HepG2 (cell line): ENCODE measurements around the gene SKIC2. TPM values are rescaled to one million over a fixed set of nuclear protein-coding genes. Genes with fewer than 3 reads are reported as not detected.

Experiments
- CCDC6 ChIP-seq: sonication (generic); formaldehyde crosslinking; IDR thresholded peaks from 2 replicates; pipeline ENCODE4 v1.8.1; 2022; ENCODE audit warnings: mild to moderate bottlenecking, missing genetic modification reagents, moderate library complexity
- FOXK2 ChIP-seq: fragments of 450-650 bp; IDR thresholded peaks from 2 replicates; pipeline ENCODE4 v1.6.1; 2016
- HNRNPK ChIP-seq: fragments of 200-400 bp; formaldehyde crosslinking; IDR thresholded peaks from 2 replicates; pipeline ENCODE4 v1.6.1; 2018; ENCODE audit warnings: low read length, low read depth, moderate library complexity, mild to moderate bottlenecking; ENCODE audit not compliant: poor library complexity, severe bottlenecking
- HNRNPLL ChIP-seq: fragments of 200-400 bp; formaldehyde crosslinking; IDR thresholded peaks from 2 replicates; pipeline ENCODE4 v1.6.1; 2017; ENCODE audit warnings: mild to moderate bottlenecking, low read depth, low read length; ENCODE audit not compliant: poor library complexity, severe bottlenecking
- KDM3A ChIP-seq: IDR thresholded peaks from 2 replicates; pipeline ENCODE4 v1.6.1; 2018; ENCODE audit warnings: low read depth, missing compliant biosample characterization
- MED1 ChIP-seq: sonication (generic); formaldehyde crosslinking; IDR thresholded peaks from 2 replicates; pipeline ENCODE4 v1.4.0; 2020; ENCODE audit warnings: missing genetic modification reagents
- MLLT10 ChIP-seq: sonication (generic); formaldehyde crosslinking; IDR thresholded peaks from 2 replicates; pipeline ENCODE4 v1.4.0; 2020; ENCODE audit warnings: missing genetic modification reagents
- MXD3 ChIP-seq: IDR thresholded peaks from 2 replicates; pipeline ENCODE4 v1.6.1; 2016; ENCODE audit warnings: mild to moderate bottlenecking, missing biosample characterization, missing genetic modification reagents
- MYC ChIP-seq: sonication (generic); formaldehyde crosslinking; IDR thresholded peaks from 2 replicates; pipeline ENCODE4 v1.9.0; 2021; ENCODE audit warnings: missing genetic modification reagents, borderline replicate concordance
- NCOA2 ChIP-seq: sonication (generic); formaldehyde crosslinking; IDR thresholded peaks from 2 replicates; pipeline ENCODE4 v1.8.0; 2022; ENCODE audit warnings: inconsistent platforms
- NCOR1 ChIP-seq: fragments of 200-600 bp; sonication (generic); IDR thresholded peaks from 2 replicates; pipeline ENCODE4 v1.7.0; 2017; ENCODE audit warnings: antibody characterized with exemption, low read length, borderline replicate concordance
- RBM39 ChIP-seq: fragments of 200-400 bp; formaldehyde crosslinking; IDR thresholded peaks from one replicate; pipeline ENCODE4 v1.6.1; 2018; ENCODE audit warnings: antibody characterized with exemption, mild to moderate bottlenecking, low read depth, low read length; ENCODE audit not compliant: poor library complexity, severe bottlenecking
- REST ChIP-seq, 2 experiments: IDR thresholded peaks; 2 replicates each; pipeline ENCODE4 v1.6.1; 2011 to 2012; ENCODE audit warnings: low read length in 2 of 2, borderline replicate concordance in 1 of 2, low read depth in 1 of 2, mild to moderate bottlenecking in 1 of 2, moderate library complexity in 1 of 2
- SOX13 ChIP-seq, 3 experiments: fragments of 450-650 bp in 1 of 3; sonication (generic) in 1 of 3; formaldehyde crosslinking in 1 of 3; IDR thresholded peaks in 2 of 3; conservative IDR thresholded peaks in 1 of 3; 2 replicates each; pipeline versions ENCODE4 v1.5.0 to v1.6.1; 2016 to 2020; ENCODE audit warnings: antibody characterized with exemption in 1 of 3, mild to moderate bottlenecking in 1 of 3, missing compliant biosample characterization in 1 of 3, missing genetic modification reagents in 1 of 3, moderate library complexity in 1 of 3
- STAT5B ChIP-seq: sonication (generic); formaldehyde crosslinking; IDR thresholded peaks from 2 replicates; pipeline ENCODE4 v1.4.0; 2020; ENCODE audit warnings: missing genetic modification reagents
- ZBTB7B ChIP-seq: sonication (generic); formaldehyde crosslinking; IDR thresholded peaks from 2 replicates; pipeline ENCODE4 v1.4.0; 2020; ENCODE audit warnings: missing genetic modification reagents
- ZFP62 ChIP-seq: sonication (generic); formaldehyde crosslinking; IDR thresholded peaks from 2 replicates; pipeline ENCODE4 v1.4.0; 2020; ENCODE audit warnings: missing genetic modification reagents
- ZFYVE20 ChIP-seq: sonication (generic); formaldehyde crosslinking; IDR thresholded peaks from 2 replicates; pipeline ENCODE4 v1.8.0; 2023; ENCODE audit warnings: low read depth, mild to moderate bottlenecking, moderate library complexity, missing genetic modification reagents, borderline replicate concordance
- ZKSCAN1 ChIP-seq: fragments of 150-350 bp; IDR thresholded peaks from 2 replicates; pipeline ENCODE4 v1.6.1; 2014; ENCODE audit warnings: low read length
- ZNF326 ChIP-seq: sonication (generic); formaldehyde crosslinking; IDR thresholded peaks from 2 replicates; pipeline ENCODE4 v1.4.0; 2020; ENCODE audit warnings: missing genetic modification reagents, borderline replicate concordance
- ZNF496 ChIP-seq: sonication (generic); formaldehyde crosslinking; IDR thresholded peaks from 2 replicates; pipeline ENCODE4 v1.8.1; 2023; ENCODE audit warnings: mild to moderate bottlenecking, moderate library complexity, missing genetic modification reagents; ENCODE audit not compliant: insufficient replicate concordance
- ZNF597 ChIP-seq: sonication (generic); formaldehyde crosslinking; IDR thresholded peaks from 2 replicates; pipeline ENCODE4 v1.5.0; 2020; ENCODE audit warnings: missing genetic modification reagents
- ZNF761 ChIP-seq: sonication (generic); formaldehyde crosslinking; conservative IDR thresholded peaks from 2 replicates; pipeline ENCODE4 v1.4.0; 2020; ENCODE audit warnings: mild to moderate bottlenecking, missing genetic modification reagents
- polyA plus RNA-seq, 8 experiments: library from polyadenylated mRNA; depleted of rRNA in 3 of 8; stranded (reverse) in 7 of 8; unstranded in 1 of 8; fragments of >200 nt; fragmentation: Illumina TruSeq in 4 of 8; extraction: Trizol in 4 of 8; gene quantifications; 2 replicates each; pipeline versions ENCODE4 v1.2.1 to v1.2.3, GENCODE V29; 2011 to 2016; ENCODE audit warnings: low read depth in 4 of 8, missing spikeins in 1 of 8, mixed read lengths in 1 of 8; ENCODE audit not compliant: insufficient read depth in 1 of 8
- total RNA-seq, 5 experiments: library from RNA; depleted of rRNA; stranded (reverse); fragments of >200 nt; fragmentation: Illumina TruSeq; extraction: Trizol; gene quantifications; 2 replicates each; pipeline ENCODE4 v1.2.3, GENCODE V29; 2016; ENCODE audit warnings: low read depth in 1 of 5

The SKIC2 gene
- total and polyA plus RNA-seq, 2 of the 13 experiments (the other 11 are each of a cell fraction or from before 2014, with no cell fraction given), result 67.1 to 68.4 TPM

GRCh38 chr6:31945507-31946369 lies 13.2 kb upstream of the SKIC2 start, which contains the start of gene CFB (continued):
- TF ChIP-seq NCOR1, result peak; percentile 95; the same call in 1 of the 2 replicates
- peak; percentile 44 for TF ChIP-seq HNRNPK
- TF ChIP-seq MLLT10 (CRISPR knock-in tag), result no peak
- peak in 1 of 2 experiments; percentile 74; a peak in 1 of 4 replicates for TF ChIP-seq REST (IDR thresholded peaks at IDR 0.05; ENCODE audit: borderline replicate concordance in 1 of 2, low read depth in 1 of 2, low read length in 2 of 2)
- TF ChIP-seq SOX13 (IDR thresholded peaks at IDR 0.05), result 0 out of 2 replicates have a peak, but pooled peaks have one; percentile 12
- peak in 1 of 2 experiments; percentile 84; a peak in 2 of 4 replicates for TF ChIP-seq SOX13 (CRISPR knock-in tag; conservative IDR thresholded peaks at IDR 0.05 in 1 of 2, IDR thresholded peaks at IDR 0.05 in 1 of 2)
- no peak for TF ChIP-seq ZNF496 (CRISPR knock-in tag)
- TF ChIP-seq KDM3A (CRISPR knock-in tag), result peak; percentile 47; the same call in 1 of the 2 replicates
- TF ChIP-seq ZFYVE20, result no peak
- peak; percentile 96 for TF ChIP-seq MED1 (CRISPR knock-in tag)
- TF ChIP-seq MXD3 (CRISPR knock-in tag), result peak; percentile 67
- TF ChIP-seq NCOA2 (CRISPR knock-in tag), result peak; percentile 92
- TF ChIP-seq STAT5B (CRISPR knock-in tag), result no peak
- TF ChIP-seq ZBTB7B (CRISPR knock-in tag), result peak; percentile 92
- no peak; the same call in 1 of the 2 replicates for TF ChIP-seq ZNF761 (CRISPR knock-in tag)
- TF ChIP-seq HNRNPLL, result no peak
- TF ChIP-seq ZNF597 (CRISPR knock-in tag), result no peak
- TF ChIP-seq CCDC6, result peak; percentile 17; the same call in 1 of the 2 replicates
- 0 out of 2 replicates have a peak, but pooled peaks have one; percentile 34 for TF ChIP-seq ZFP62 (CRISPR knock-in tag)
- no peak for TF ChIP-seq ZNF326 (CRISPR knock-in tag)
- TF ChIP-seq MYC (CRISPR knock-in tag), result peak; percentile 70; the same call in 1 of the 2 replicates
- no peak for TF ChIP-seq ZKSCAN1
- peak; percentile 94 for TF ChIP-seq FOXK2
- TF ChIP-seq RBM39, result peak; percentile 59
